ENCODE results near the gene LHFPL3. TPM values are rescaled to one million over a fixed set of nuclear protein-coding genes. Genes with fewer than 3 reads are reported as not detected.

LHFPL3 gene
- total and polyA plus RNA-seq, 12 donors, result 0.14 TPM; not detected in 11

GRCh38 chr7:104480529-104480928, 152.1 kb downstream of the LHFPL3 start:
- intact Hi-C loops (cut with DNase I), result no loop called here
- Histone ChIP-seq H3K27ac (no peak overlapping the region), H3K4me1 (replicated peaks in 1 of 2) (no peaks in the 10 kb centered on the region), H3K4me3 (no peak overlapping the region), H3K36me3 (replicated peaks in 1 of 2) (no peaks in the 10 kb centered on the region), H3K9me3 (replicated peaks in 1 of 3) (no peaks in the 10 kb centered on the region), H3K27me3 (no peaks in the 10 kb centered on the region)
- no peak for DNase-seq
- TF ChIP-seq POLR2A (IDR thresholded peaks at IDR 0.05), result no peak
- TF ChIP-seq CTCF (IDR thresholded peaks at IDR 0.05), result no peak
- 42 to 68% (median 60%) methylated on average over 3 of the region's 3 CpGs for WGBS, 4 donors

- Histone ChIP-seq H3K27me3 (no peaks in the 10 kb centered on the region), H3K4me3 (no peak overlapping the region), H3K36me3 (replicated peaks in 1 of 2) (no peaks in the 10 kb centered on the region), H3K9me3 (replicated peaks in 1 of 3) (no peaks in the 10 kb centered on the region), H3K4me1 (replicated peaks in 1 of 2) (no peaks in the 10 kb centered on the region), H3K27ac (no peak overlapping the region)
- no peak for DNase-seq
- intact Hi-C loops (cut with DNase I), result no loop called here
- 69 to 90% (median 80%) methylated on average over 6 of the region's 6 CpGs for WGBS, 4 donors
- TF ChIP-seq POLR2A (IDR thresholded peaks at IDR 0.05), result no peak
- TF ChIP-seq CTCF (IDR thresholded peaks at IDR 0.05), result no peak
Measured at GRCh38 chr7:104482362-104483037, 154.1 kb downstream of the LHFPL3 start.

GRCh38 chr7:104486931-104487330, 158.5 kb downstream of the LHFPL3 start:
- Histone ChIP-seq H3K27ac (no peak overlapping the region), H3K4me3 (no peak overlapping the region), H3K4me1 (replicated peaks in 1 of 2) (no peaks in the 10 kb centered on the region), H3K27me3 (no peaks in the 10 kb centered on the region), H3K9me3 (replicated peaks in 1 of 3) (no peaks in the 10 kb centered on the region), H3K36me3 (replicated peaks in 1 of 2) (no peaks in the 10 kb centered on the region)
- DNase-seq, result no peak
- intact Hi-C loops (cut with DNase I), result no loop called here
- no peak for TF ChIP-seq POLR2A (IDR thresholded peaks at IDR 0.05)
- no peak for TF ChIP-seq CTCF (IDR thresholded peaks at IDR 0.05)
- 50 to 77% (median 60%) methylated on average over 1 of the region's 1 CpG for WGBS, 4 donors

GRCh38 chr7:104487642-104488041, 159.2 kb downstream of the LHFPL3 start:
- no peak for DNase-seq
- Histone ChIP-seq H3K9me3 (replicated peaks in 1 of 3) (no peaks in the 10 kb centered on the region), H3K27ac (no peak overlapping the region), H3K27me3 (no peaks in the 10 kb centered on the region), H3K4me1 (replicated peaks in 1 of 2) (no peaks in the 10 kb centered on the region), H3K36me3 (replicated peaks in 1 of 2) (no peaks in the 10 kb centered on the region), H3K4me3 (no peak overlapping the region)
- intact Hi-C loops (cut with DNase I), result no loop called here
- WGBS, 4 donors, result 27 to 56% (median 32%) methylated on average over 1 of the region's 1 CpG
- TF ChIP-seq CTCF (IDR thresholded peaks at IDR 0.05) (no peak), POLR2A (IDR thresholded peaks at IDR 0.05) (no peak)

Measured in adrenal gland (tissue), 12 donors.